Neuronal stem cell (in vitro differentiated cells): ENCODE measurements around the gene CYLD.

ENCODE experiments used
- DNase-seq: peaks from one replicate; pipeline ENCODE4 v3.0.0-alpha.2; 2013; ENCODE audit warnings: low spot score
- H2AFZ ChIP-seq: one replicate; pipeline ENCODE4 v1.6.1; 2013; ENCODE audit warnings: mild to moderate bottlenecking, low read length, inconsistent platforms
- H2AK5ac ChIP-seq: 2 replicates; pipeline ENCODE4 v1.6.1; 2013; ENCODE audit warnings: low read depth, mild to moderate bottlenecking, inconsistent platforms, low read length, moderate library complexity, mixed read lengths
- H2BK120ac ChIP-seq: 2 replicates; pipeline ENCODE4 v1.6.1; 2013; ENCODE audit warnings: low read depth, mild to moderate bottlenecking, inconsistent platforms, low read length, moderate library complexity, mixed read lengths
- H2BK12ac ChIP-seq: one replicate; pipeline ENCODE4 v1.6.1; 2013; ENCODE audit warnings: low read length, inconsistent platforms
- H2BK15ac ChIP-seq: 2 replicates; pipeline ENCODE4 v1.6.1; 2013; ENCODE audit warnings: mild to moderate bottlenecking, low read length, inconsistent platforms, mixed read lengths
- H2BK5ac ChIP-seq: one replicate; pipeline ENCODE4 v1.6.1; 2013; ENCODE audit warnings: inconsistent platforms, mild to moderate bottlenecking, low read length, moderate library complexity
- H3K14ac ChIP-seq: one replicate; pipeline ENCODE4 v1.6.1; 2013; ENCODE audit warnings: low read length, inconsistent platforms
- H3K18ac ChIP-seq: 2 replicates; pipeline ENCODE4 v1.6.1; 2013; ENCODE audit warnings: low read length, inconsistent platforms
- H3K23ac ChIP-seq: 2 replicates; pipeline ENCODE4 v1.6.1; 2013; ENCODE audit warnings: low read depth, mild to moderate bottlenecking, mixed read lengths, low read length, inconsistent platforms; ENCODE audit not compliant: poor library complexity
- H3K27ac ChIP-seq: replicated peaks from 3 replicates; pipeline ENCODE4 v1.5.1; 2013; ENCODE audit warnings: low read length, inconsistent platforms
- H3K27me3 ChIP-seq, 3 experiments: 2 replicates each; pipeline ENCODE4 v1.6.1; 2013; ENCODE audit warnings: low read length in 3 of 3, mild to moderate bottlenecking in 2 of 3, inconsistent platforms in 1 of 3, low read depth in 1 of 3, mixed read lengths in 1 of 3, moderate library complexity in 1 of 3; ENCODE audit not compliant: control insufficient read depth in 3 of 3, insufficient read depth in 3 of 3
- H3K36me3 ChIP-seq, 2 donors: replicated peaks in 1 of 2; 2 replicates each; pipeline ENCODE4 v1.6.1; 2013; ENCODE audit warnings: low read length in 2 of 2; ENCODE audit not compliant: control insufficient read depth in 2 of 2, insufficient read depth in 2 of 2
- H3K4ac ChIP-seq: 2 replicates; pipeline ENCODE4 v1.6.1; 2013; ENCODE audit warnings: inconsistent platforms, mild to moderate bottlenecking, low read length, moderate library complexity
- H3K4me1 ChIP-seq, 2 donors: 1 replicate in 1 of 2; 2 replicates in 1 of 2; pipeline ENCODE4 v1.6.1; 2013; ENCODE audit warnings: low read length in 2 of 2, low read depth in 1 of 2; ENCODE audit not compliant: control insufficient read depth in 2 of 2, insufficient read depth in 1 of 2
- H3K4me2 ChIP-seq: one replicate; pipeline ENCODE4 v1.6.1; 2013; ENCODE audit warnings: mild to moderate bottlenecking, low read length, inconsistent platforms; ENCODE audit not compliant: insufficient read depth, poor library complexity, severe bottlenecking
- H3K4me3 ChIP-seq, 2 donors: 2 replicates each; pipeline ENCODE4 v1.5.1; 2013; ENCODE audit warnings: low read length in 2 of 2, mild to moderate bottlenecking in 2 of 2, inconsistent platforms in 1 of 2, moderate library complexity in 1 of 2
- H3K79me1 ChIP-seq: one replicate; pipeline ENCODE4 v1.6.1; 2013; ENCODE audit warnings: low read depth, mild to moderate bottlenecking, inconsistent platforms, low read length, moderate library complexity
- H3K9ac ChIP-seq: one replicate; pipeline ENCODE4 v1.6.1; 2013; ENCODE audit warnings: mild to moderate bottlenecking, low read depth, low read length, inconsistent platforms; ENCODE audit not compliant: poor library complexity
- H3K9me3 ChIP-seq, 2 donors: replicated peaks in 1 of 2; 2 replicates each; pipeline versions ENCODE3 to v1.6.1; 2013; ENCODE audit warnings: low read length in 2 of 2, mild to moderate bottlenecking in 2 of 2, inconsistent platforms in 1 of 2, low read depth in 1 of 2, mixed read lengths in 1 of 2, moderate library complexity in 1 of 2; ENCODE audit not compliant: control insufficient read depth in 2 of 2, insufficient read depth in 1 of 2
- H4K8ac ChIP-seq: one replicate; pipeline ENCODE4 v1.6.1; 2013; ENCODE audit warnings: low read depth, mild to moderate bottlenecking, inconsistent platforms, low read length, moderate library complexity
- H4K91ac ChIP-seq: one replicate; pipeline ENCODE4 v1.6.1; 2013; ENCODE audit warnings: low read length, low read depth, mild to moderate bottlenecking, inconsistent platforms; ENCODE audit not compliant: poor library complexity
- WGBS, 2 donors: extraction: QIAGEN DNeasy Blood & Tissue Kit; methylation state at CpG; one replicate each; pipeline ENCODE4 v1.1.7; 2013; ENCODE audit warnings: missing lambda C conversion rate in 2 of 2, mixed read lengths in 1 of 2; ENCODE audit not compliant: insufficient read length in 2 of 2, insufficient replicate concordance in 1 of 2; ENCODE audit errors: extremely low coverage in 2 of 2; 5-methylcytosine and 5-hydroxymethylcytosine counted together

Gene CYLD

DNA sequence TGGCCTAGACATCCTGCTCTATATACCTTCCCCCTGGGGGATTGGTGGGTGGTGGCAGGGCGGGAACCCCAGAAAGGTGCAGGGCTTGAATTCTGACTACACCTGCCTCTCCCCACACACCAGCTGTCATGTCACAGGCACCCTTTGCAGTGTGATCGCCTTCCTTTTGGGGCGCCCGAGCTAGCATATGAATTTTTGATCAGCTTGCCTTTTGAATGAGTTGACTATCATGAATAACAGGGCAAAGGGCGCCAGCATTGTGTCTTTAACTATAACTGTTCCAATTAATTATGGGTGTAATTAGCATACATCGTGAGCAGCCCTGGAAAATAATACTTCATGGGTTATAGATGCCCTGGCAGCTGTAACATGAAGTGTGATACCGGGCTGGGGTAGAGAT lies 72.7 kb downstream of the CYLD start:
- Histone ChIP-seq H3K4me2 (no peak overlapping the region), H3K14ac (no peak overlapping the region), H2AFZ (no peak overlapping the region), H3K79me1 (no peaks in the 10 kb centered on the region), H3K4ac (no peak overlapping the region), H2AK5ac (no peak overlapping the region), H3K27ac (no peak overlapping the region), H3K9me3 (no peaks in the 10 kb centered on the region), H3K36me3 (no peaks in the 10 kb centered on the region), H3K4me3 (no peak overlapping the region), H4K8ac (no peak overlapping the region), H2BK120ac (no peak overlapping the region), H3K4me1 (no peaks in the 10 kb centered on the region), H2BK12ac (no peak overlapping the region), H3K9ac (no peak overlapping the region), H2BK15ac (no peak overlapping the region), H2BK5ac (no peak overlapping the region), H3K18ac (no peak overlapping the region), H3K27me3 (peaks cover 0 to 5% (median 0%) of the 10 kb centered on the region in 3 experiments), H3K23ac (no peak overlapping the region), H4K91ac (no peak overlapping the region)
- no peak for DNase-seq
- no CpG with 5 or more reads among the region's 7 CpGs for WGBS, 2 donors

DNA sequence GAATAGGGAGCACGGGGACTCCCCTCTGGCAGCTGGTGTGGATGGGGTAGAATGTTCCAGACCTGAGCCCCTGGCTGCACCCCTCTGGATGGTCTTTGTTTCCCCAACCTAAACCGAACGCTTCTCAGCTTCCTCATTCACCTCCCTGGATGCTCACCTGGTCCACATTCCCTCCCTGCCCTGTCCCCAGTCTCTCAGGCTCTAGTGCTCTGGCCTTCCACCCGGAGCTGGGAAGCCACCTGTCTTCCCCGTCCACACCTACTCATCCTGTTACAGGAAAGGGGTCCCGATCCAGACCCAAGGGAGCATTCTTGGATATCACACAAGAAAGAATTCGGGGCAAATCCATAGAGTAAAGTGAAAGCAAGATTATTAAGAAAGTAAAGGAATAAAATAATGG lies 73.5 kb downstream of the CYLD start:
- H3K23ac ChIP-seq: no peak overlapping the region
- no CpG with 5 or more reads among the region's 7 CpGs for WGBS, 2 donors
- H3K4ac ChIP-seq: no peak overlapping the region
- no peak overlapping the region for H4K91ac ChIP-seq
- no peak overlapping the region for H3K4me2 ChIP-seq
- H3K9me3 ChIP-seq: no peaks in the 10 kb centered on the region
- no peak overlapping the region for H3K18ac ChIP-seq
- H4K8ac ChIP-seq: no peak overlapping the region
- no peak overlapping the region for H3K27ac ChIP-seq
- no peak overlapping the region for H2AFZ ChIP-seq
- no peak overlapping the region for H2BK120ac ChIP-seq
- peaks cover 0 to 5% (median 0%) of the 10 kb centered on the region in 3 experiments for H3K27me3 ChIP-seq
- H3K36me3 ChIP-seq: no peaks in the 10 kb centered on the region
- no peaks in the 10 kb centered on the region for H3K4me1 ChIP-seq
- no peak overlapping the region for H2AK5ac ChIP-seq
- no peak overlapping the region for H3K9ac ChIP-seq
- no peak overlapping the region for H2BK12ac ChIP-seq
- no peak overlapping the region for H2BK15ac ChIP-seq
- no peak overlapping the region for H2BK5ac ChIP-seq
- H3K79me1 ChIP-seq: no peaks in the 10 kb centered on the region
- no peak overlapping the region for H3K14ac ChIP-seq
- no peak for DNase-seq
- H3K4me3 ChIP-seq: no peak overlapping the region

DNA sequence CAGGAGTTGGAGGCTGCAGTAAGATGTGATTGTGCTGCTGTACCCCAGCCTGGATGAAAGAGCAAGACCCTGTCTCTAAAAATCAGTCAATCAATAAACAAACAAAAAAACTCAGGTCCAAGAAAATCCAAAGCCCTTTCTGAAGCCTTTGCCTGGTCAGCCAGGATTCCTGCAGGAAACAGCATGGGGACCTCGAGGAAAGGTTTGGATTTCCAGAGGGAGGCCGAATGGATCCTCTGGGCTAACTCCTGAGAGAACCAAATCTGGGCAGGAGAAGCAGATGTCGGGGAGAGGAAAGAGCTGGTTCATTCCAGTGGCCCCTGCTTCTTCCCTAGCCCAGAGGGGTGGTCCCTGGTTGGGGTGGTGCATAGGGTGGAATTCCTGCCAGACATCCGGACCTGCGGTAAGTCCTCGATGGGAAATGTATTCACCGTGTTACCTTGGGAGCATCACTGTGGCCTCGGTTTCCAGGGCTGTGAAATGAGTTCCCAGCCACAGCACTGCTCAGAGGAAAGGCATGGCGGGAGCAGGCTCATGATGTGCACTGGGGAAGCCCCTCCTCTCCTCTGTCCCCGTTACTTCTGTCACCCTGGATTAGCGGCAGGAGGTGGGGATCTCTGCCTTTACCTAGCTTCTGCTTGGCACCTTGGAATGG lies 75.1 kb downstream of the CYLD start:
- Histone ChIP-seq H2BK12ac (no peak overlapping the region), H3K27me3 (peaks cover 0 to 5% (median 0%) of the 10 kb centered on the region in 3 experiments), H3K14ac (no peak overlapping the region), H3K4me3 (no peak overlapping the region), H3K23ac (no peak overlapping the region), H3K18ac (no peak overlapping the region), H2BK15ac (peak overlapping the region; percentile 21), H2BK5ac (no peak overlapping the region), H3K36me3 (no peaks in the 10 kb centered on the region), H3K79me1 (no peaks in the 10 kb centered on the region), H3K9ac (no peak overlapping the region), H4K91ac (no peak overlapping the region), H2BK120ac (no peak overlapping the region), H3K4ac (no peak overlapping the region), H4K8ac (no peak overlapping the region), H3K27ac (no peak overlapping the region), H3K9me3 (no peaks in the 10 kb centered on the region), H2AFZ (no peak overlapping the region), H2AK5ac (no peak overlapping the region), H3K4me1 (no peaks in the 10 kb centered on the region), H3K4me2 (no peak overlapping the region)
- no peak for DNase-seq
- WGBS, 2 donors: no CpG with 5 or more reads among the region's 11 CpGs

DNA sequence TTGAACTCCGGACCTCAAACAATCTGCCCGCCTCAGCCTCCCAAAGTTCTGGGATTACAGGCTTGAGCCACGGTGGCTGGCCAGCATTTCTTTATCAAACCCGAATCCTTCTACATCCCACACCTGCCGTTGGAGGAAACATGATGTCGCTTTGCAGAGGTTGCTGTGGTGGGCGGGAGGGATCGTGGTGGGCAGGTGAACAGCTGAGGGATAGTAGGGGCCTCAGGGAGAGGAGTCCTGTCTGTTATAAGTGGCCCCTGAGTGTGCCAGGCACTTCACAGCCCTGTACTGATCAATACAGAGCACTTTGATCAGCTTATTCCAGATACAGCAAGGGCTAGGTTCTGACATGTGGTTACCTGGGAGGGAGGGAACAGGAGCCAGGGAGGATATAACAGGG lies 76.5 kb downstream of the CYLD start:
- no peak overlapping the region for H3K4me3 ChIP-seq
- H3K23ac ChIP-seq: no peak overlapping the region
- no CpG with 5 or more reads among the region's 8 CpGs for WGBS, 2 donors
- no peak for DNase-seq
- no peaks in the 10 kb centered on the region for H3K36me3 ChIP-seq
- no peak overlapping the region for H2AK5ac ChIP-seq
- H3K9ac ChIP-seq: no peak overlapping the region
- H3K4ac ChIP-seq: no peak overlapping the region
- no peak overlapping the region for H4K8ac ChIP-seq
- H4K91ac ChIP-seq: no peak overlapping the region
- H2BK12ac ChIP-seq: no peak overlapping the region
- H2BK5ac ChIP-seq: no peak overlapping the region
- no peak overlapping the region for H3K27ac ChIP-seq
- H3K14ac ChIP-seq: no peak overlapping the region
- H3K18ac ChIP-seq: no peak overlapping the region
- no peak overlapping the region for H2BK120ac ChIP-seq
- no peaks in the 10 kb centered on the region for H3K4me1 ChIP-seq
- H3K9me3 ChIP-seq: no peaks in the 10 kb centered on the region
- no peak overlapping the region for H2BK15ac ChIP-seq
- H3K79me1 ChIP-seq: no peaks in the 10 kb centered on the region
- H3K27me3 ChIP-seq: peaks cover 0 to 5% (median 0%) of the 10 kb centered on the region in 3 experiments
- no peak overlapping the region for H2AFZ ChIP-seq
- no peak overlapping the region for H3K4me2 ChIP-seq
